Omental fat pad (tissue), 4 donors: ENCODE measurements around the gene ZIC4. TPM values are rescaled to one million over a fixed set of nuclear protein-coding genes. Genes with fewer than 3 reads are reported as not detected.

Source experiments
- ATAC-seq: fragments of 150-250 bp; one replicate; pipeline ENCODE4 v1.9.1; 2016; ENCODE audit warnings: mild to moderate bottlenecking, moderate library complexity; ENCODE audit not compliant: low FRiP score
- DNase-seq: peaks from one replicate; pipeline ENCODE4 v3.0.0-alpha.2; 2019; ENCODE audit warnings: low spot score
- total RNA-seq, 4 donors: library from RNA; depleted of rRNA; stranded (reverse); fragments of >200 nt; gene quantifications; one replicate each; pipeline ENCODE4 v1.1.0, GENCODE V29; 2016
- TF ChIP-seq, protein P1 (sequence below), 3 donors: fragments of 450-650 bp; IDR thresholded peaks; one replicate each; pipeline ENCODE4 v1.5.1; 2016 to 2017; ENCODE audit warnings: antibody characterized with exemption in 3 of 3, mild to moderate bottlenecking in 3 of 3, moderate library complexity in 2 of 3

The ZIC4 gene
- total RNA-seq, 4 donors from 2014 or later, result not detected

GRCh38 chr3:147409143-147410115, 3.1 kb upstream of the ZIC4 start, which contains the start of gene ZIC1:
TSS of gene ZIC1 (plus strand) at chr3:147409365. CDS start at chr3:147410113, 748 bp downstream.
- ATAC-seq (no peak), DNase-seq (no peak)
- TF ChIP-seq, protein P1, sequence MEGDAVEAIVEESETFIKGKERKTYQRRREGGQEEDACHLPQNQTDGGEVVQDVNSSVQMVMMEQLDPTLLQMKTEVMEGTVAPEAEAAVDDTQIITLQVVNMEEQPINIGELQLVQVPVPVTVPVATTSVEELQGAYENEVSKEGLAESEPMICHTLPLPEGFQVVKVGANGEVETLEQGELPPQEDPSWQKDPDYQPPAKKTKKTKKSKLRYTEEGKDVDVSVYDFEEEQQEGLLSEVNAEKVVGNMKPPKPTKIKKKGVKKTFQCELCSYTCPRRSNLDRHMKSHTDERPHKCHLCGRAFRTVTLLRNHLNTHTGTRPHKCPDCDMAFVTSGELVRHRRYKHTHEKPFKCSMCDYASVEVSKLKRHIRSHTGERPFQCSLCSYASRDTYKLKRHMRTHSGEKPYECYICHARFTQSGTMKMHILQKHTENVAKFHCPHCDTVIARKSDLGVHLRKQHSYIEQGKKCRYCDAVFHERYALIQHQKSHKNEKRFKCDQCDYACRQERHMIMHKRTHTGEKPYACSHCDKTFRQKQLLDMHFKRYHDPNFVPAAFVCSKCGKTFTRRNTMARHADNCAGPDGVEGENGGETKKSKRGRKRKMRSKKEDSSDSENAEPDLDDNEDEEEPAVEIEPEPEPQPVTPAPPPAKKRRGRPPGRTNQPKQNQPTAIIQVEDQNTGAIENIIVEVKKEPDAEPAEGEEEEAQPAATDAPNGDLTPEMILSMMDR (IDR thresholded peaks at IDR 0.05), result no peak

DNA sequence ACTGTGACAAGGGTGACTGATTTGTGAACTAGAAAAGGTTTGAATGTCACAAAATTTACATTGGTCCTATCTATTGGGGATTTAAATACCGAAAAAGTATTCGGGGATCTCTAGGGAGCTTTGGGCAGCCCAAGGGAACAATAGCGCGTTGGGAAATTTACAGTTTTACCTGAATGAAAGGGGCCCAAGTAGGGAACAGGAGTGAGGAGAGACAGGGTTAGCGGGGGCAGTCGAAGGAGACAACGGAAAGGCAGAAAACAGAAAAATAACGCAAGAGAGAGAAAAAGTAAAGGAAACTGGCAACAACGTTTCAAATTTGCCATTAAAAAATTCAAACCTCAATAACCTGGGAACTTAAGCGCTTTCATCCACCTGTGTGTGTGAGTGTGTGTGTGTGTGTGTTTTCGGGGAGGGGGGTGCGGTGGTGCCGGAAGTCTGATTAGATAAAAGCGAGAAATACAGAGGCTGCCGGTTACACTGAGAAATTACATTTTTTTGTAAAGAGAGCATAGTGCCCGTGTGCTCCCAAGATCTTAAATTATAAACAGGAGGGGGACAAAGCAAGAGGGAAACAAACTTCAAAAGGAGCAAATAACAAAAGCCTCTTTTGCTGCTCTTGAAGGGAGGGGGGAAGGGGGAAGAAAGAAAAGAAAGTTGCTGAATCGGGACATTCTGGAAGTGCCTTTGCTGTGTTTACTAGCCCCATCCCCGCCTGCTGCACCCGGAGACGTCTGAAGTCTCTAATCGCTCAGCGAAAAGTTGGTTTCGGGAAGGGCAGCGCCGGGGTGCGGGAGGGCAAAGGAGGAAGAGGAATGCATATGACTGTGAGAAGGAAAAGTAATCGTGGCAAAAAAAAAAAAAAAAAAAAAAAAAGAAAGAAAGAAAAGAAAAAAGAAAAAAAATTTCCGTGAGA, 2.1 kb upstream of the ZIC4 start:
- DNase-seq, result no peak

DNA sequence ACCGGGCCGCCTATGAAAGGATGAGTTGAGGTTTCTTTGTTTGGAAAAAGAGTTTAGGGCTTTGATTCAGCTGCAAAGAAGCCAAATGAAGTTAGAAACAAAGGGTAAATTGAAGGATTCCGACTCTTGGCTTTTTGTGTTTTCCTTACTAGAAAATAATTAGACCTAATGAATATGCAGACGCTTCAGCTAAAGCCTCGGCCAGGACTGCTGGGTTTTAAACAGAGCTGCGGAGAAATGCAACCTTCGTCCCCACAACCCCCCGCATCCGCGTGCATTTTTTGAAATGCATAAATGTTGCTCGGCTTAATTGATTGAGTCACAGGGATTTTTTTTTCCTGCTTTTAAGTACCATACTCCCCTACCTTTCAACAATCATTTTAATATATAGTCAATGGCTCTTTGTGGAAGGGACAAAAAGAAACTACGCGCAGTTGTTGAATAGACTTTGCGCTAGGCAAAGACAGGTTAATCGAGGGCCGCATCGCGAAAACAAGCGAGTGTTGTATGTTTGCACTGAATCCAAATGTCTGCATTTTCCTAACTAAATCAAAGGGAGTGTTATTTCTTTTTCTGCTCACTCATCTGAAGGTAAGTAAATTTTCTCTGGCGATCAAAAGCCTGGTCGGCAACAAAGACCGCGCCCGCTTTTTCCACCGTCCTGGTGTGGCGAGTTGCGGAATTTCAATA, 1.3 kb upstream of the ZIC4 start:
- ATAC-seq, result no peak
- no peak for DNase-seq
- TF ChIP-seq, protein P1 (IDR thresholded peaks at IDR 0.05), result no peak

More for the DNA sequence above, 2.1 kb upstream of the ZIC4 start:
- TF ChIP-seq, protein P1 (IDR thresholded peaks at IDR 0.05), result no peak
- no peak for ATAC-seq

- DNase-seq, result no peak
- TF ChIP-seq, protein P1 (IDR thresholded peaks at IDR 0.05), result no peak
- ATAC-seq, result no peak
These were observed 763 bp upstream of the ZIC4 start for GRCh38 chr3:147407114-147407497.

DNA sequence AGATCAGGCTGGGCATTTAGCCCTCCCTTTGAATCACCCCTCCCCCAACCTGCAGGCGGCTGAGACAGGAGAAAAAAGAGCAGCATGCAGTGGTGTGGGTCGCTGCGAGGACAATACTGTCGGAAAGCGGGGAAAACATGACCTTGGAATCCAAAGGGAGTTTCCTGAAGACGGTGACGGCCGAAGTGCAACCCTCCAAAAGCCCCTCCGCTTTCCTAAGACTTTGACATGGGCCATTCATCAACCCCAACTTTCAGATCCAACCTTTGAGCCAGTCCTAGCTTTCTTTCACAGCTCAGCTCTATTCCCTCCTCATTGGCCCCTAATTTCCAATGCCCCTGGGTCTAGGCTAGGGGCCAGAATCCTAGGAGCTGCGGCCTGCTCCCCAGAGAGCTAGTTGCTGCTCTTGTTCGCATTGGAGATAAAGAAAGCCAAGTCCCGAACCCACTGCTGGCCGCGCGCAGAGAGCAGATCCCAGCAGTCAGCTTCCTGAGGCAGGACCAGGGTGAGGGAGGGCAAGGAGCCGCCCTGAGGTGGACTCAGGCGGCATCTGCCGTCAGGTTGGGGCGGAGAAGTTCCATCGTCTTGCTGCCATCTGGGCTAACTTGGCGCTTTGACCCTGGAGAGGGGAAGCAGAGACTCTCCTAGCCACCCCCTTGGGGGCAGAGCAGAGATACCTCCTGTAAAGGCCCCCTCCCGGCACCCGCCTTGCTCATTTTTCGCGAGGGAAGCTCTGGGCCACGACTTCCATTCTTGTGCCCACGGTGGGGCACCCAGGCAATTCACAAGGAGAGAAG, 914 bp downstream of the ZIC4 start:
- no peak for DNase-seq
- no peak for ATAC-seq
- TF ChIP-seq, protein P1 (IDR thresholded peaks at IDR 0.05), result no peak

GRCh38 chr3:147404800-147405230, 1.5 kb downstream of the ZIC4 start:
- DNase-seq (no peak), ATAC-seq (no peak)
- TF ChIP-seq, protein P1 (IDR thresholded peaks at IDR 0.05), result no peak
